WTC11 (cell line): ENCODE results near the gene KPNA4. TPM values are rescaled to one million over a fixed set of nuclear protein-coding genes. Genes with fewer than 3 reads are reported as not detected.

Experiments used
- ATAC-seq: fragments of 200-7000 bp; cut with Tn5 transposase; 2 replicates; pipeline ENCODE4 v1.10.0; 2021; ENCODE audit warnings: mild to moderate bottlenecking, moderate library complexity
- CTCF ChIA-PET: fragments of 300-600 bp; sonication (Branson Sonifier 250); formaldehyde crosslinking; loops from one replicate; lab custom pipeline; 2021; ENCODE audit warnings: antibody characterized with exemption; lab: Charles Lee
- POLR2A ChIA-PET: fragments of 350-600 bp; sonication (Branson Sonifier 250); formaldehyde crosslinking; loops from one replicate; lab custom pipeline; 2021; ENCODE audit warnings: antibody characterized with exemption; lab: Charles Lee
- DNase-seq: peaks from one replicate; pipeline ENCODE4 v3.0.0; 2021; ENCODE audit warnings: low spot score
- H3K27ac Mint-ChIP-seq: 2 replicates; pipeline ENCODE4 v1.8.0; 2021; ENCODE audit warnings: mixed read lengths
- H3K27me3 Mint-ChIP-seq: 2 replicates; pipeline ENCODE4 v1.8.0; 2021; ENCODE audit warnings: low read depth, mild to moderate bottlenecking, moderate library complexity, mixed read lengths
- H3K36me3 Mint-ChIP-seq: 2 replicates; pipeline ENCODE4 v1.8.0; 2021; ENCODE audit warnings: mixed read lengths
- H3K4me1 Mint-ChIP-seq: 2 replicates; pipeline ENCODE4 v1.8.0; 2022; ENCODE audit warnings: mixed read lengths
- H3K4me3 Mint-ChIP-seq: 2 replicates; pipeline ENCODE4 v1.8.0; 2021; ENCODE audit warnings: mild to moderate bottlenecking, moderate library complexity, mixed read lengths
- H3K9me3 Mint-ChIP-seq: 2 replicates; pipeline ENCODE4 v1.8.0; 2021; ENCODE audit warnings: mixed read lengths
- CBFB ChIP-seq: sonication (generic); formaldehyde crosslinking; IDR thresholded peaks from 2 replicates; pipeline ENCODE4 v1.8.1; 2022; ENCODE audit warnings: mild to moderate bottlenecking, low read depth, missing genetic modification reagents
- CREM ChIP-seq: sonication (generic); formaldehyde crosslinking; IDR thresholded peaks from 2 replicates; pipeline ENCODE4 v1.8.1; 2022; ENCODE audit warnings: mild to moderate bottlenecking, missing genetic modification reagents, moderate library complexity
- CTCF ChIP-seq: fragments of 200-600 bp; IDR thresholded peaks from 2 replicates; pipeline ENCODE4 v1.8.0; 2022; ENCODE audit warnings: antibody characterized with exemption
- E2F1 ChIP-seq: sonication (generic); formaldehyde crosslinking; IDR thresholded peaks from 2 replicates; pipeline ENCODE4 v1.8.0; 2022; ENCODE audit warnings: mild to moderate bottlenecking, missing genetic modification reagents
- E2F4 ChIP-seq: sonication (generic); formaldehyde crosslinking; IDR thresholded peaks from 2 replicates; pipeline ENCODE4 v1.8.1; 2022; ENCODE audit warnings: low read depth, mild to moderate bottlenecking, moderate library complexity, missing genetic modification reagents, borderline replicate concordance
- EMX1 ChIP-seq: fragments of 250-450 bp; sonication (Bioruptor Pico); IDR thresholded peaks from 2 replicates; pipeline ENCODE4 v1.8.0; 2021; ENCODE audit warnings: mild to moderate bottlenecking
- ETV6 ChIP-seq: sonication (generic); formaldehyde crosslinking; IDR thresholded peaks from 2 replicates; pipeline ENCODE4 v1.8.1; 2022; ENCODE audit warnings: mild to moderate bottlenecking, missing genetic modification reagents
- FOXJ3 ChIP-seq: sonication (generic); formaldehyde crosslinking; IDR thresholded peaks from 2 replicates; pipeline ENCODE4 v1.9.0; 2021; ENCODE audit warnings: missing genetic modification reagents, mild to moderate bottlenecking, borderline replicate concordance
- GABPB1 ChIP-seq: sonication (generic); formaldehyde crosslinking; IDR thresholded peaks from 2 replicates; pipeline ENCODE4 v1.8.1; 2023; ENCODE audit warnings: mild to moderate bottlenecking, missing genetic modification reagents
- JAZF1 ChIP-seq: fragments of 250-450 bp; sonication (Bioruptor Pico); IDR thresholded peaks from 2 replicates; pipeline ENCODE4 v1.9.0; 2021; ENCODE audit warnings: moderate library complexity, mild to moderate bottlenecking, inconsistent platforms
- JUN ChIP-seq: sonication (generic); formaldehyde crosslinking; IDR thresholded peaks from 2 replicates; pipeline ENCODE4 v1.8.0; 2023; ENCODE audit warnings: mild to moderate bottlenecking, missing genetic modification reagents
- OVOL2 ChIP-seq: fragments of 250-450 bp; sonication (Bioruptor Pico); IDR thresholded peaks from 2 replicates; pipeline ENCODE4 v1.9.0; 2021; ENCODE audit warnings: mild to moderate bottlenecking, borderline replicate concordance
- PREB ChIP-seq: sonication (generic); formaldehyde crosslinking; IDR thresholded peaks from 2 replicates; pipeline ENCODE4 v1.8.1; 2022; ENCODE audit warnings: mild to moderate bottlenecking, missing genetic modification reagents, moderate library complexity, borderline replicate concordance
- USF2 ChIP-seq: sonication (generic); formaldehyde crosslinking; IDR thresholded peaks from 2 replicates; pipeline ENCODE4 v1.8.1; 2023; ENCODE audit warnings: mild to moderate bottlenecking, missing genetic modification reagents, moderate library complexity
- ZNF232 ChIP-seq: sonication (generic); formaldehyde crosslinking; IDR thresholded peaks from 2 replicates; pipeline ENCODE4 v1.8.0; 2022; ENCODE audit warnings: mild to moderate bottlenecking, missing genetic modification reagents
- ZNF423 ChIP-seq: fragments of 250-450 bp; sonication (Bioruptor Pico); IDR thresholded peaks from 2 replicates; pipeline ENCODE4 v2.1.2; 2022; ENCODE audit warnings: mild to moderate bottlenecking, moderate library complexity
- ZNF425 ChIP-seq: fragments of 250-450 bp; sonication (Bioruptor Pico); conservative IDR thresholded peaks from 2 replicates; pipeline ENCODE4 v1.9.0; 2021; ENCODE audit warnings: mild to moderate bottlenecking
- total RNA-seq: library from RNA; stranded (reverse); gene quantifications from 3 replicates; pipeline ENCODE4 v1.2.3, GENCODE V29; 2021

The KPNA4 gene
- total RNA-seq, 1 experiment from 2014 or later: 52.2 TPM

- DNase-seq (no peak), ATAC-seq (no peak)
- H3K4me1 Mint-ChIP-seq: peaks cover 30% of the 10 kb centered on the region
- no peak overlapping the region for H3K4me3 Mint-ChIP-seq
- ChIA-PET POLR2A (no interaction called here), CTCF (no interaction called here)
- H3K36me3 Mint-ChIP-seq: peaks cover 38% of the 10 kb centered on the region
- no peak for TF ChIP-seq CBFB (CRISPR knock-in tag)
- TF ChIP-seq JAZF1: no peak
- TF ChIP-seq JUN (CRISPR knock-in tag): no peak
- TF ChIP-seq CREM: no peak
- no peak for TF ChIP-seq PREB (CRISPR knock-in tag)
- TF ChIP-seq ZNF423 (CRISPR knock-in tag): no peak
- TF ChIP-seq GABPB1 (CRISPR knock-in tag): no peak
- TF ChIP-seq E2F1 (CRISPR knock-in tag): no peak
- no peak for TF ChIP-seq ETV6 (CRISPR knock-in tag)
- no peak for TF ChIP-seq ZNF232 (CRISPR knock-in tag)
- no peak for TF ChIP-seq EMX1 (CRISPR knock-in tag)
- no peak for TF ChIP-seq FOXJ3 (CRISPR knock-in tag)
- no peak for TF ChIP-seq USF2
- peaks cover 33% of the 10 kb centered on the region for H3K9me3 Mint-ChIP-seq
- no peaks in the 10 kb centered on the region for H3K27me3 Mint-ChIP-seq
- no peak overlapping the region for H3K27ac Mint-ChIP-seq
Measured at GRCh38 chr3:160546727-160547126, 18.6 kb downstream of the KPNA4 start.

- peaks cover 27% of the 10 kb centered on the region for H3K36me3 Mint-ChIP-seq
- TF ChIP-seq CTCF (no peak), OVOL2 (CRISPR knock-in tag) (no peak), E2F4 (CRISPR knock-in tag) (no peak), ZNF425 (CRISPR knock-in tag) (no peak)
- H3K4me1 Mint-ChIP-seq: peaks cover 35% of the 10 kb centered on the region
- 0 out of 2 replicates have a peak overlapping the region, but pooled peaks have one; percentile 6 for H3K27ac Mint-ChIP-seq
- no peak overlapping the region for H3K4me3 Mint-ChIP-seq
- CTCF ChIA-PET: no interaction called here
- ATAC-seq (no peak), DNase-seq (no peak)
- peaks cover 20% of the 10 kb centered on the region for H3K9me3 Mint-ChIP-seq
- no peaks in the 10 kb centered on the region for H3K27me3 Mint-ChIP-seq
- POLR2A ChIA-PET: interaction anchor here (0.6 kb wide), 1 partner anchor 67 kb away, joined by 4 read pairs; no protein-coding TSS in a partner anchor
Measured at GRCh38 chr3:160545504-160545871, 19.9 kb downstream of the KPNA4 start.
